WI38 (cell line): ENCODE data around the gene MBTPS2.

Experiments
- H3K4me3 ChIP-seq: 2 replicates; pipeline ENCODE4 v1.5.1; 2011; ENCODE audit warnings: low read depth, mild to moderate bottlenecking, control low read depth, low read length
- CTCF ChIP-seq: IDR thresholded peaks from 2 replicates; pipeline ENCODE4 v1.5.1; 2012; ENCODE audit warnings: low read depth, mild to moderate bottlenecking, control low read depth, low read length

MBTPS2 gene

DNA sequence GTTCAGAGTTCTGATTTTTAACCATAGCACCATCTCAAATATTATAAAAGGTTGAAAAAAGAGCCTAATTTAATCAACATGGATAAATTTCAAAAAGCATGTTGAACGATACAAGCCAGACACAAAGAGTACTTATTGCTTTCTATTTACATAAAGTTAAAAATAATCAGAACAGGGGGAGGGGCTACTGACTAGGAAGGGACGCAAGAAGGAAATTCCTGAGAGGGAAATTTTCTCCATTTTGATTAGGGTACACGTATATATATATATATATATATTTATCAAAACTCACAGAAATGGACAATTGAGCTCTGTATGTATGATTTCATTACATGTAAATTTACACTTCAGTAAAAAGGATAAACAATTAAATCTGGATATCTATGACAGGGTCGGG is 482 bp upstream of the MBTPS2 start:
- no peak for TF ChIP-seq CTCF

GRCh38 chrX:21840193-21840545 is 752 bp downstream of the MBTPS2 start:
- no peak for TF ChIP-seq CTCF

More for the DNA sequence above, 482 bp upstream of the MBTPS2 start:
- peak overlapping the region; percentile 70 for H3K4me3 ChIP-seq

GRCh38 chrX:21843179-21843578 is 3.8 kb downstream of the MBTPS2 start:
- TF ChIP-seq CTCF: no peak
- H3K4me3 ChIP-seq: no peak overlapping the region

More at GRCh38 chrX:21840193-21840545, 752 bp downstream of the MBTPS2 start:
- H3K4me3 ChIP-seq: peak overlapping the region; percentile 70

DNA sequence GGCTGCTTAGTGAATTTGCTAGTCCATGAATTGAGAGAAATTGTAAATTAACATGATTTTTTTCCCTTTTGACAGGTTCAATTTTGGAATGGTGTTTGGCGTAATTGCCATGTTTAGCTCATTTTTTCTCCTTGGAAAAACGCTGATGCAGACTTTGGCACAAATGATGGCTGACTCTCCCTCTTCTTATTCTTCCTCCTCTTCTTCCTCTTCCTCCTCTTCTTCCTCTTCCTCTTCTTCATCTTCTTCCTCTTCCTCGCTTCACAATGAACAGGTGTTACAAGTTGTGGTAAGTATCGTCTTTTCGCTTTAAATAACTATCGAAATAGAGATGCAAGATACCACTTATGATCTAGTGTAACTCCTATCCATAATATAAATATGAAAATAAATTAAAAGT is 5.7 kb downstream of the MBTPS2 start:
- no peak overlapping the region for H3K4me3 ChIP-seq
- TF ChIP-seq CTCF: no peak

GRCh38 chrX:21847342-21847741 is 7.9 kb downstream of the MBTPS2 start:
- no peak overlapping the region for H3K4me3 ChIP-seq
- no peak for TF ChIP-seq CTCF

GRCh38 chrX:21853578-21853977 is 14.2 kb downstream of the MBTPS2 start:
- TF ChIP-seq CTCF: no peak
- H3K4me3 ChIP-seq: no peak overlapping the region

DNA sequence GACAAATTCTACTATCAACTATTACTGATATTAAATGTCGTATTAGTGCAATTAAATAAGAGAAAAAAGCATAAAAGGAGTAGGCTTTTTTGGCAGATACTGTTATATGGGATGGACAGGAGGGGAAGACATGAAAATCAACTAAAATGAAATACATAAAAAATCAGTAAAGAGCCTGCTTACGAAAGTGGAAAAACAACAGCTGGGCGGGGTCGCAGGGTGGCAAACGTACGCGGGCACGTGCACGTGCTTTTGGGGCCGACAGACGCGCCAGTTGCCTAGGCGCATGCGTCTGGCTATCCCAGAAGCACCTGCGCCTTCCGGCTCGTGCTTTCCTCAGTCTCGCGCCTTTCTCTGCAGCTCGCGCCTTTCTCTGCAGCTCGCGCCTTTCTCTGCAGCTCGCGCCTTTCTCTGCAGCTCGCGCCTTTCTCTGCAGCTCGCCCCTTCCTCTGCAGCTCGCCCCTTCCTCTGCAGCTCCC is 16.6 kb downstream of the MBTPS2 start, which contains the start of gene YY2:
Gene YY2, plus strand, starts transcription at position 51 of the 479 bp plus-strand sequence. CDS start 498 bp downstream, outside the sequence.
- TF ChIP-seq CTCF: no peak
- no peak within 1 kb of the TSS for H3K4me3 ChIP-seq
